Prostate gland (tissue), 2 donors: ENCODE data around the gene XRCC2. TPM values are rescaled to one million over a fixed set of nuclear protein-coding genes. Genes with fewer than 3 reads are reported as not detected.

Experiments
- DNase-seq: peaks from one replicate; pipeline ENCODE4 v3.0.0-alpha.2; 2019; ENCODE audit warnings: low spot score
- H3K27ac ChIP-seq, 2 donors: fragments of 200-600 bp; sonication (generic); 2 replicates each; pipeline ENCODE4 v1.5.1; 2017 to 2019
- H3K27me3 ChIP-seq: fragments of 200-600 bp; sonication (generic); replicated peaks from 2 replicates; pipeline ENCODE4 v1.5.1; 2019; ENCODE audit not compliant: insufficient read depth
- H3K36me3 ChIP-seq, 2 donors: fragments of 200-600 bp; sonication (generic); 1 replicate in 1 of 2; 2 replicates in 1 of 2; pipeline versions ENCODE4 v1.5.1 to v1.8.1; 2017 to 2019
- H3K4me1 ChIP-seq: fragments of 200-600 bp; sonication (generic); replicated peaks from 2 replicates; pipeline ENCODE4 v1.5.1; 2019
- H3K4me3 ChIP-seq, 2 donors: fragments of 200-600 bp; sonication (generic); 2 replicates each; pipeline ENCODE4 v1.5.1; 2017 to 2019
- H3K9me3 ChIP-seq: fragments of 200-600 bp; sonication (generic); 2 replicates; pipeline ENCODE4 v1.5.1; 2017
- POLR2A ChIP-seq: fragments of 450-650 bp; IDR thresholded peaks from one replicate; pipeline ENCODE4 v1.6.1; 2016; ENCODE audit warnings: antibody characterized with exemption, mild to moderate bottlenecking
- POLR2AphosphoS5 ChIP-seq: sonication (generic); formaldehyde crosslinking; IDR thresholded peaks from one replicate; pipeline ENCODE4 v1.6.1; 2017; ENCODE audit warnings: antibody characterized with exemption
- WGBS: methylation state at CpG from one replicate; pipeline ENCODE4 v1.1.5; 2018; 5-methylcytosine and 5-hydroxymethylcytosine counted together
- intact Hi-C: fragments of 100-400 bp; cut with DNase I; formaldehyde crosslinking; loops from one replicate; pipeline ENCODE4 v1.14.2; 2022
- small RNA-seq, 2 donors: library from RNA; depleted of rRNA; stranded (forward); fragments of <200 nt; gene quantifications; one replicate each; pipeline ENCODE3, GENCODE V24; 2016
- total RNA-seq, 2 donors: library from RNA; depleted of rRNA; stranded (reverse); fragments of >200 nt; gene quantifications; one replicate each; pipeline ENCODE4 v1.1.0, GENCODE V29; 2016
- TF ChIP-seq, protein P1 (sequence below), 4 experiments: fragments of 200-600 bp in 2 of 4; fragments of 450-650 bp in 2 of 4; sonication (generic) in 2 of 4; IDR thresholded peaks; 1 replicate in 3 of 4; 2 replicates in 1 of 4; pipeline ENCODE4 v1.5.1; 2016 to 2019; ENCODE audit warnings: antibody characterized with exemption in 4 of 4, mild to moderate bottlenecking in 2 of 4, moderate library complexity in 2 of 4

The XRCC2 gene
- total RNA-seq, 2 donors from 2014 or later = 0.91 to 1.6 TPM

DNA sequence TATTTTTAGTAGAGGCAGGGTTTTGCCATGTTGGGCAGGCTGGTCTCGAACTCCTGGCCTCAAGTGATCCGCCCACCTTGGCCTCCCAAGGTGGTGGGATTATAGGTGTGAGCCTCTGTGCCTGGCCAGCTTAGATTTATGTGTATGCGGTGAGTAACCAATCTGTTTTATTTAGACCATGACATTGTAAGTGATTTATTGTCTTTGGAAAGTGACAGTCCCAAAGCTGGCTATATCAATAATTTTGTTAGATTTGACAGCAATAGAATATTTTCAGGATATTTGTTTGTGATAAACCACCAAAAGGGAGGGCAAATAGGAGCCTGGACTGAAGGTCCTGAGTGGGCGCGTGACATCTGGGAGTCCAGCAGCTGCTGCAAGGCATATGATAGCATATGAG, 75.7 kb downstream of the XRCC2 start:
- H3K4me3 ChIP-seq = no peak overlapping the region
- intact Hi-C loops = no loop called here
- TF ChIP-seq POLR2A (no peak), POLR2AphosphoS5 (no peak)
- TF ChIP-seq, protein P1, sequence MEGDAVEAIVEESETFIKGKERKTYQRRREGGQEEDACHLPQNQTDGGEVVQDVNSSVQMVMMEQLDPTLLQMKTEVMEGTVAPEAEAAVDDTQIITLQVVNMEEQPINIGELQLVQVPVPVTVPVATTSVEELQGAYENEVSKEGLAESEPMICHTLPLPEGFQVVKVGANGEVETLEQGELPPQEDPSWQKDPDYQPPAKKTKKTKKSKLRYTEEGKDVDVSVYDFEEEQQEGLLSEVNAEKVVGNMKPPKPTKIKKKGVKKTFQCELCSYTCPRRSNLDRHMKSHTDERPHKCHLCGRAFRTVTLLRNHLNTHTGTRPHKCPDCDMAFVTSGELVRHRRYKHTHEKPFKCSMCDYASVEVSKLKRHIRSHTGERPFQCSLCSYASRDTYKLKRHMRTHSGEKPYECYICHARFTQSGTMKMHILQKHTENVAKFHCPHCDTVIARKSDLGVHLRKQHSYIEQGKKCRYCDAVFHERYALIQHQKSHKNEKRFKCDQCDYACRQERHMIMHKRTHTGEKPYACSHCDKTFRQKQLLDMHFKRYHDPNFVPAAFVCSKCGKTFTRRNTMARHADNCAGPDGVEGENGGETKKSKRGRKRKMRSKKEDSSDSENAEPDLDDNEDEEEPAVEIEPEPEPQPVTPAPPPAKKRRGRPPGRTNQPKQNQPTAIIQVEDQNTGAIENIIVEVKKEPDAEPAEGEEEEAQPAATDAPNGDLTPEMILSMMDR (IDR thresholded peaks at IDR 0.05) = no peak
- no peaks in the 10 kb centered on the region for H3K9me3 ChIP-seq
- no peak for DNase-seq
- no peaks in the 10 kb centered on the region for H3K36me3 ChIP-seq
- H3K27me3 ChIP-seq = no peaks in the 10 kb centered on the region
- H3K4me1 ChIP-seq = no peaks in the 10 kb centered on the region
- no peak overlapping the region for H3K27ac ChIP-seq
- 95% methylated on average over 5 of the region's 5 CpGs for WGBS

DNA sequence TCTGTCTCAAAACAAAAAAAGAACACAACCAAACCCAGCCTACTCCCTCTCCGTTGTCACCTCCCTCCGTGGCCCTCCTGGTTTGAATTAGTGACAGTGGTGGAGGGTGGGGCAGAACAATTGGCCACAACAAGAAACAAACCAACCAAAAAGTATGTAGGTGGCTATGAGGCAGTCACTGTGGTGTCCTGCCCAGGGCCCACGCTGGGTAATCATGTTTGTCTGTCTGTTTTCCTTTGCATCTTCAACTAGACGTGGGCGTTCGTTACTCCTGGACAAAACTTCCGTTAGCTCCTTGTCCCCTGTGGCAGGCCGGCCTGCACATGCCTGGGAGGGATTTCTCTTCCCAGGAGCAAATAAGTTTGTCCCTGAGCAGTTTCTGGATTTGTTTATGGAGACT, 78.4 kb downstream of the XRCC2 start:
- Histone ChIP-seq H3K27me3 (no peaks in the 10 kb centered on the region), H3K4me1 (no peaks in the 10 kb centered on the region), H3K36me3 (no peaks in the 10 kb centered on the region), H3K27ac (no peak overlapping the region), H3K9me3 (no peaks in the 10 kb centered on the region), H3K4me3 (no peak overlapping the region)
- no peak for DNase-seq
- no peak for TF ChIP-seq POLR2A
- TF ChIP-seq, protein P1 (IDR thresholded peaks at IDR 0.05) = no peak
- TF ChIP-seq POLR2AphosphoS5 = no peak
- intact Hi-C loops = no loop called here
- 74% methylated on average over 8 of the region's 8 CpGs for WGBS

GRCh38 chr7:152596824-152597223, 79.1 kb downstream of the XRCC2 start:
- no peak overlapping the region for H3K27ac ChIP-seq
- no peaks in the 10 kb centered on the region for H3K4me1 ChIP-seq
- no peak for DNase-seq
- TF ChIP-seq POLR2AphosphoS5 (no peak), POLR2A (no peak)
- TF ChIP-seq, protein P1 (IDR thresholded peaks at IDR 0.05) = no peak
- H3K9me3 ChIP-seq = no peaks in the 10 kb centered on the region
- WGBS = 100% methylated on average over 2 of the region's 2 CpGs
- no peaks in the 10 kb centered on the region for H3K27me3 ChIP-seq
- intact Hi-C loops = no loop called here
- H3K36me3 ChIP-seq = no peaks in the 10 kb centered on the region
- H3K4me3 ChIP-seq = no peak overlapping the region

Small RNAs within 50 kb of the gene (small RNA-seq; reads per million reads assigned to genes)
- gene RF00568 = 0 reads per million in 2 donors

Other genes with a start within 250 kb of the XRCC2 start
- 100 to 1,000 TPM in 1 of 2 donors, 10 to 100 TPM in 1; 70.8 to 118 TPM for gene KMT2C, start 240.1 kb downstream of the XRCC2 start, total RNA-seq
- gene ACTR3B, start 83.6 kb upstream of the XRCC2 start, total RNA-seq = 10 to 100 TPM in 1 of 2 donors, 1 to 10 TPM in 1; 8.2 to 18.3 TPM